IPS DF 6.9 (cell line): ENCODE data around the gene PRDM10.

Source experiments
- DNase-seq: peaks from one replicate; pipeline ENCODE4 v3.0.0-alpha.2; 2013; ENCODE audit warnings: low read depth, low spot score
- H3K27ac ChIP-seq: one replicate; pipeline ENCODE4 v1.5.1; 2013; ENCODE audit warnings: low read length, control low read depth
- H3K27me3 ChIP-seq: 2 replicates; pipeline ENCODE4 v1.6.1; 2013; ENCODE audit warnings: mild to moderate bottlenecking, low read length; ENCODE audit not compliant: control insufficient read depth, insufficient read depth
- H3K36me3 ChIP-seq: 2 replicates; pipeline ENCODE4 v1.6.1; 2013; ENCODE audit warnings: low read length; ENCODE audit not compliant: control insufficient read depth, insufficient read depth
- H3K4me1 ChIP-seq: 2 replicates; pipeline ENCODE4 v1.6.1; 2013; ENCODE audit warnings: low read length; ENCODE audit not compliant: control insufficient read depth, insufficient read depth
- H3K4me3 ChIP-seq: 2 replicates; pipeline ENCODE4 v1.5.1; 2013; ENCODE audit warnings: mild to moderate bottlenecking, low read length
- H3K9me3 ChIP-seq: 2 replicates; pipeline ENCODE4 v1.6.1; 2013; ENCODE audit warnings: low read length, inconsistent platforms; ENCODE audit not compliant: control insufficient read depth, insufficient read depth
- WGBS: extraction: QIAGEN DNeasy Blood & Tissue Kit; methylation state at CpG from one replicate; pipeline ENCODE4 v1.1.7; 2013; ENCODE audit warnings: mixed read lengths, missing lambda C conversion rate; ENCODE audit not compliant: insufficient read length, insufficient coverage; 5-methylcytosine and 5-hydroxymethylcytosine counted together

The PRDM10 gene

GRCh38 chr11:129947474-129947873 lies 55.2 kb downstream of the PRDM10 start:
- H3K36me3 ChIP-seq = peaks cover 3% of the 10 kb centered on the region; the same call in 1 of the 2 replicates
- H3K9me3 ChIP-seq = no peaks in the 10 kb centered on the region
- H3K27me3 ChIP-seq = no peaks in the 10 kb centered on the region
- no peak overlapping the region for H3K27ac ChIP-seq
- no peaks in the 10 kb centered on the region for H3K4me1 ChIP-seq
- no peak overlapping the region for H3K4me3 ChIP-seq
- no peak for DNase-seq
- WGBS = no CpG with 5 or more reads among the region's 5 CpGs

DNA sequence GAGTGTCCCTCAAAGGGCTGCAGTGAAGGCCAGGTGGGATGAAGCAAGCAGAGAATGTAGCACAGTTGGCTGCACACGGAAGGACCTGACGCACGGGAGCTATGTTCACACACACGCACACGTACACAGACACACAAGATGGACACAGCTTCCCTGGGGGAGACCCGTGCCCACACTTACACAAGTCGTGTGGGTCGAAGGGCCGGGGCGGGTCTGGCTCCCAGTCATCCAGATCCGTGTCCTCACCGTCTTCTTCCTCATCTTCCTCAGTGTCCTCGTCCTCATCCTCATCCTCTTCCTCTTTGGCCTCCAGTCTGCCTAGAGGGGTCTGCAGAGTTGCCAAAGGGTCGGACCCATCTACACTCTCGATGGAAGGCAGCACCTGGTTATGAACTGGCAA lies 55.7 kb downstream of the PRDM10 start:
- Histone ChIP-seq H3K27me3 (no peaks in the 10 kb centered on the region), H3K4me1 (no peaks in the 10 kb centered on the region), H3K36me3 (peaks cover 3% of the 10 kb centered on the region; the same call in 1 of the 2 replicates), H3K9me3 (no peaks in the 10 kb centered on the region), H3K4me3 (no peak overlapping the region), H3K27ac (no peak overlapping the region)
- WGBS = no CpG with 5 or more reads among the region's 15 CpGs
- no peak for DNase-seq

DNA sequence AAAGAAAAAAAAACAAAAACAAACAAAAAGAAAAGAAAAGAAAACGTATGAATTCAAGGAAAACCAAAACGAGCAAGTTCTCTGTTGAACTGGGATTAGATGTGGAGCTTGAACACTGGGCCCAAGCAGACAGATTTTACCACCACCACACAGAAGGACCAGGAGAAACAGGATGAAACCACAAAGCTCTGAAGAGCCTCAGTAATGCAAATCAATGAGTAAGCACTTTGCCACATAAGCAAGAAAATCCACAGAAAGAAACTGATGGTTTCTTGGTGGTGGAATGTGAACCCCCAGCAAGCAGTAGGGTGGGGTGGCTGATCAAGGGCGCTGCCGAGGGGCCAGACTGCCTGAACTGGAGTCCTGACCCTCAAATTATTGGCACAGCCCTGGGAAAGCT lies 56.4 kb downstream of the PRDM10 start:
- DNase-seq = no peak
- no peak overlapping the region for H3K4me3 ChIP-seq
- no CpG with 5 or more reads among the region's 4 CpGs for WGBS
- H3K27me3 ChIP-seq = no peaks in the 10 kb centered on the region
- peaks cover 3% of the 10 kb centered on the region; the same call in 1 of the 2 replicates for H3K36me3 ChIP-seq
- no peak overlapping the region for H3K27ac ChIP-seq
- H3K9me3 ChIP-seq = no peaks in the 10 kb centered on the region
- no peaks in the 10 kb centered on the region for H3K4me1 ChIP-seq

DNA sequence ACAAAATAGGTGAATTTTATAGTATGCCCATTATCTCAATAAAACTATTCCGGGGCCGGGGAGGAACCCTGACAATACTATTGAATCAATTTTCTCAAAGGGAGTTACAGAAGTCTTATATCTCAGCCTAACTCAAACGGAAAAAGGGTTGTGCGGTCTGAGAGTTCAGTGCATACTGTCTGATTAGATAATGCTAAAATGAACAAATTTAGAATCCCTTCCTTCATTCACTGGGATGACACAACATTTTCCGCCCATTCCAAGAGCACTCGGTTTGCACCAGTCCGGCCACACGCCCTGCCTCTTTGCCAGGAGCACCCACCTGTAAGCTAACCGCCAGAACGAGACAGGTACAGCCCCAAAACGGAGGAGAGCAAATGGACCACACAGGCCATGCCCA lies 57.3 kb downstream of the PRDM10 start:
- H3K4me3 ChIP-seq = no peak overlapping the region
- DNase-seq = no peak
- H3K27me3 ChIP-seq = no peaks in the 10 kb centered on the region
- WGBS = no CpG with 5 or more reads among the region's 11 CpGs
- H3K36me3 ChIP-seq = peaks cover 3% of the 10 kb centered on the region; the same call in 1 of the 2 replicates
- H3K27ac ChIP-seq = no peak overlapping the region
- no peaks in the 10 kb centered on the region for H3K4me1 ChIP-seq
- no peaks in the 10 kb centered on the region for H3K9me3 ChIP-seq

DNA sequence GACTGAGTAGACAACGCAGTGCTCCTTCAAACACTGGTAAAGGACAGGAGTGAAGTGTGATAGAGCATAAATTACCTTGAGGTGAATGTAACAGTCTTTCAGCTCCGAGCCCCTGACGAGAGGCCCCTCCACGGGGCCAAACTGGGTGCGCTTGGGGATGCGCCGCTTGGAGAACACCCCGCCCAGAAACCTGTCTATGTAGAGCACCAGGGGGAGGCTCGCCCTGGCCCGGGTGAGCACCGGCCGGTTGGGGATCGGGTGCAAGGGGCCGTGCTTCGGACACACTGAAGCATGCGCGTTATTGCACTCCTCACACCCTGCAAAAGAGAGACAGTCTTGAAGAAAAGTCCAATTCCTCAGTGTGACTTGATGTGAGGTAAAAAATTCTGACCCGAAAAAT lies 57.9 kb downstream of the PRDM10 start:
- Histone ChIP-seq H3K27ac (no peak overlapping the region), H3K27me3 (no peaks in the 10 kb centered on the region), H3K9me3 (no peaks in the 10 kb centered on the region), H3K36me3 (peaks cover 3% of the 10 kb centered on the region; the same call in 1 of the 2 replicates), H3K4me3 (no peak overlapping the region), H3K4me1 (no peaks in the 10 kb centered on the region)
- no CpG with 5 or more reads among the region's 18 CpGs for WGBS
- DNase-seq = no peak

DNA sequence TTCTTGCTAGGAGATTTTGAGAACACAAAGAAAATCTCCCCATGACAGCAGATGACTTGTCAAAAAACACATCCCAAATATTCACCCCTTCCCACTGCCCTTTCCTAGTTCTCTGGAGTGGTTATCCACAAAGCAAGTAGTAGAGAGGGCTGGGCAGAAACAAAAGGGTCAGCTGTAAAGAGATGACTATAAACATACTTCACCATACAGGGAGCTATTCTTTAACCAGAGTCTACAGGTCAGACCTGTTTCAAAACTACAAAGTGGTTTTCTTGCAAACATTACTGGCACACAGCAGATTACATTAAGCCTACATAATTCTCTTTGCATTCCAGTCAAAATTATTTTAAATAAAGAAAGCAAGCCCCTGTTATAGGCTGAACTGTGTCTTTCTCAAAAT lies 59.6 kb downstream of the PRDM10 start:
- Histone ChIP-seq H3K9me3 (no peaks in the 10 kb centered on the region), H3K4me3 (no peak overlapping the region), H3K27me3 (no peaks in the 10 kb centered on the region), H3K36me3 (peaks cover 3% of the 10 kb centered on the region; the same call in 1 of the 2 replicates), H3K27ac (no peak overlapping the region), H3K4me1 (no peaks in the 10 kb centered on the region)
- no peak for DNase-seq

DNA sequence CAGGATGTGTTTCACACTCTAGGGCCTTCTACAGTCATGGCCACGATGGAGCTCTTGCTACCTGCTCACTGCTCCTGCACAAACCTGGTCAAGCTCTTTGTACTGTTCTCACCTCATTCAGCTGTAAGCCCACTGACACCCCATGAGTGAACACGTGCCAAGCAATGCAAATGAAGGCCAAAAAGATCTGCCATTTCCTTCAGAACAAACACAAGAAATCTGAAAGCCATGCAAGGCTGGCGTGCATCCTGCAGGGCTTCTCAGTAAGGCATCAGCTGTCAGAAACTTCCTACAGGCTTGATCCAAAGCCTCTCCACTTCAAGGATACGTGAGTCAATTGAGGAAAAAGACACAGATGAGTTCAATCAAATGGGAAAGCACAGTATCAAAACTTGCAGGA lies 63.1 kb downstream of the PRDM10 start:
- WGBS = no CpG with 5 or more reads among the region's 4 CpGs
- Histone ChIP-seq H3K36me3 (no peaks in the 10 kb centered on the region), H3K4me1 (no peaks in the 10 kb centered on the region; the same call in 1 of the 2 replicates), H3K9me3 (no peaks in the 10 kb centered on the region), H3K27ac (no peak overlapping the region), H3K4me3 (no peak overlapping the region), H3K27me3 (no peaks in the 10 kb centered on the region)
- no peak for DNase-seq

GRCh38 chr11:129938764-129939163 lies 63.9 kb downstream of the PRDM10 start:
- no peak for DNase-seq
- no peaks in the 10 kb centered on the region for H3K9me3 ChIP-seq
- H3K4me3 ChIP-seq = no peak overlapping the region
- H3K27ac ChIP-seq = no peak overlapping the region
- H3K4me1 ChIP-seq = no peaks in the 10 kb centered on the region; the same call in 1 of the 2 replicates
- H3K27me3 ChIP-seq = no peaks in the 10 kb centered on the region
- no CpG with 5 or more reads among the region's 5 CpGs for WGBS
- no peaks in the 10 kb centered on the region for H3K36me3 ChIP-seq

GRCh38 chr11:129937592-129938238 lies 64.9 kb downstream of the PRDM10 start:
- H3K4me3 ChIP-seq = no peak overlapping the region
- H3K9me3 ChIP-seq = no peaks in the 10 kb centered on the region
- no peaks in the 10 kb centered on the region for H3K36me3 ChIP-seq
- DNase-seq = no peak
- H3K4me1 ChIP-seq = no peaks in the 10 kb centered on the region; the same call in 1 of the 2 replicates
- WGBS = no CpG with 5 or more reads among the region's 4 CpGs
- no peaks in the 10 kb centered on the region for H3K27me3 ChIP-seq
- no peak overlapping the region for H3K27ac ChIP-seq

- Histone ChIP-seq H3K4me3 (no peak overlapping the region), H3K4me1 (no peaks in the 10 kb centered on the region; the same call in 1 of the 2 replicates), H3K27me3 (no peaks in the 10 kb centered on the region), H3K36me3 (no peaks in the 10 kb centered on the region), H3K9me3 (no peaks in the 10 kb centered on the region), H3K27ac (no peak overlapping the region)
- no CpG with 5 or more reads among the region's 3 CpGs for WGBS
- DNase-seq = no peak
Observed at GRCh38 chr11:129935723-129936122, 66.9 kb downstream of the PRDM10 start.

DNA sequence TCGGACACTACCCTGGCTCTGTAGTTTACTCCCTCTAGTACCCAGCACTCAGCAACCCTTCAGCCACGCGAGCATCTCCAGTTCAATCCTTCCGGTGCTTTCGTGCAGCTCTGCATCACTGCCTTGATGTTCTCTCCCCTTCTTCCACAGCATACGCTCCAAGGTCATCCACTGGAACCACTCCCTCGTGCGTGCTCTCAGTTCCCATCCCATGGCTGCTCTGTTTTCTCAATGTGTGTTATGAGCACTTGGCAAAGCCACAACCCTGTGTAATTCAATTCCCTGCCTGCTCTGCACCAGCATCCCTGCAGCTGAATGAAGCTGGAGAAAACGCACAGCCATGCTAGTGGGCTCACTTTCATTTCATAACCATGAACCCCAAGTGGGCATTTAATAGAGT lies 68.7 kb downstream of the PRDM10 start:
- whole genome bisulfite sequencing = no CpG with 5 or more reads among the region's 9 CpGs
- Histone ChIP-seq H3K36me3 (no peaks in the 10 kb centered on the region), H3K4me1 (no peaks in the 10 kb centered on the region; the same call in 1 of the 2 replicates), H3K9me3 (no peaks in the 10 kb centered on the region), H3K27ac (no peak overlapping the region), H3K4me3 (no peak overlapping the region), H3K27me3 (no peaks in the 10 kb centered on the region)
- no peak for DNase-seq
